Caco-2 (cell line): ENCODE results near the gene KCNH4. TPM values are rescaled to one million over a fixed set of nuclear protein-coding genes. Genes with fewer than 3 reads are reported as not detected.

Experiments
- BruUV-seq: library from RNA; stranded (reverse); fragments of 400-500 nt; replicated peaks from 2 replicates; lab custom pipeline; 2021; lab: Mats Ljungman, UMichigan
- CTCF ChIA-PET: fragments of 300-600 bp; sonication (Branson Sonifier 250); formaldehyde crosslinking; loops from one replicate; lab custom pipeline; 2022; ENCODE audit warnings: antibody characterized with exemption; lab: Charles Lee
- POLR2A ChIA-PET: fragments of 300-600 bp; sonication (Branson Sonifier 250); formaldehyde crosslinking; loops from one replicate; lab custom pipeline; 2022; ENCODE audit warnings: antibody characterized with exemption; lab: Charles Lee
- DNase-seq, 2 experiments: peaks; one replicate each; pipeline versions ENCODE4 v3.0.0 to v3.0.0-alpha.2; 2020 to 2022
- H3K27me3 ChIP-seq: replicated peaks from 2 replicates; pipeline ENCODE4 v1.6.0; 2011; ENCODE audit warnings: low read length; ENCODE audit not compliant: control insufficient read depth, insufficient read depth
- H3K36me3 ChIP-seq: 2 replicates; pipeline ENCODE4 v1.5.1; 2011; ENCODE audit warnings: low read length; ENCODE audit not compliant: control insufficient read depth, insufficient read depth
- H3K4me1 ChIP-seq: fragments of 250-450 bp; sonication (Bioruptor Pico); 2 replicates; pipeline ENCODE4 v1.5.1; 2020; ENCODE audit warnings: mild to moderate bottlenecking
- H3K4me3 ChIP-seq: 2 replicates; pipeline ENCODE4 v1.5.1; 2011; ENCODE audit warnings: low read depth, mild to moderate bottlenecking, control low read depth, low read length
- H3K9me3 ChIP-seq: fragments of 250-450 bp; sonication (Bioruptor Pico); 2 replicates; pipeline ENCODE4 v1.5.1; 2020; ENCODE audit warnings: mild to moderate bottlenecking, moderate library complexity
- H3K27ac Mint-ChIP-seq: one replicate; pipeline ENCODE4 v1.8.0; 2022; ENCODE audit warnings: mixed read lengths; ENCODE audit not compliant: unreplicated experiment
- H3K27me3 Mint-ChIP-seq: one replicate; pipeline ENCODE4 v1.8.0; 2022; ENCODE audit warnings: mixed read lengths; ENCODE audit not compliant: insufficient read depth, unreplicated experiment
- H3K36me3 Mint-ChIP-seq: one replicate; pipeline ENCODE4 v1.8.0; 2022; ENCODE audit warnings: mild to moderate bottlenecking, mixed read lengths; ENCODE audit not compliant: insufficient read depth, unreplicated experiment
- H3K4me1 Mint-ChIP-seq: one replicate; pipeline ENCODE4 v1.8.0; 2022; ENCODE audit warnings: low read depth, mixed read lengths; ENCODE audit not compliant: unreplicated experiment
- H3K4me3 Mint-ChIP-seq: one replicate; pipeline ENCODE4 v1.8.0; 2022; ENCODE audit warnings: mild to moderate bottlenecking, moderate library complexity, mixed read lengths; ENCODE audit not compliant: unreplicated experiment
- H3K9me3 Mint-ChIP-seq: one replicate; pipeline ENCODE4 v1.8.0; 2022; ENCODE audit warnings: mixed read lengths; ENCODE audit not compliant: unreplicated experiment
- CTCF ChIP-seq, 2 experiments: fragments of 200-600 bp in 1 of 2; IDR thresholded peaks; 1 replicate in 1 of 2; 2 replicates in 1 of 2; pipeline versions ENCODE4 v1.5.1 to v1.8.0; 2011 to 2022; ENCODE audit warnings: antibody characterized with exemption in 1 of 2, control low read depth in 1 of 2, inconsistent platforms in 1 of 2, low read depth in 1 of 2, low read length in 1 of 2, mild to moderate bottlenecking in 1 of 2, moderate library complexity in 1 of 2; ENCODE audit not compliant: insufficient read depth in 1 of 2, severe bottlenecking in 1 of 2, unreplicated experiment in 1 of 2
- intact Hi-C: fragments of 100-400 bp; cut with micrococcal nuclease; formaldehyde crosslinking; loops from one replicate; pipeline ENCODE4 v1.10.0; 2022; ENCODE audit not compliant: unreplicated experiment
- total RNA-seq: library from RNA; stranded (reverse); gene quantifications from 2 replicates; pipeline ENCODE4 v1.2.3, GENCODE V29; 2022

Gene KCNH4
- total RNA-seq, 1 experiment from 2014 or later: 0.07 TPM

DNA sequence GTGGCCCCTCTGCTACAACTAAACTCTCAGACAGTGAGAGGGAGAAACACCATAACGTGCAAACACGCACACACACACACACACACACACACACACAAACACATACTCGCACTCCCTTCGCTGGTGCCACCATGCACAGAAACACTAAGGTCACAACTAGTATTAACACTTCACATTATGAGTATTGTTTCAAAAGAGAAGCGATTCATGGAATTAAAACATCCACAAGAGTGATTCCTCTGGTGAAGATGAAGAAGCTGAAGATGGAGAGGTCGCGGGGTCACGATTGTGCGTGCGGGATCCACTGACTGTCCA lies 20.5 kb upstream of the KCNH4 start:
- Histone ChIP-seq H3K4me3 (no peak overlapping the region), H3K9me3 (no peaks in the 10 kb centered on the region), H3K4me1 (peaks cover 11% of the 10 kb centered on the region), H3K27me3 (no peaks in the 10 kb centered on the region), H3K36me3 (no peaks in the 10 kb centered on the region)
- no TSS peak for BruUV-seq
- H3K4me3 Mint-ChIP-seq: peak overlapping the region; percentile 11
- H3K4me1 Mint-ChIP-seq: peaks cover 13% of the 10 kb centered on the region
- H3K36me3 Mint-ChIP-seq: peaks cover 48% of the 10 kb centered on the region
- no peaks in the 10 kb centered on the region for H3K27me3 Mint-ChIP-seq
- intact Hi-C loops: no loop called here
- DNase-seq: no peak
- CTCF ChIA-PET: interaction anchor here (0.6 to 1.8 kb wide), 2 partner anchors 12 to 17 kb away, joined by 3 to 10 read pairs; partner anchors contain the start of gene HCRT
- peak overlapping the region; percentile 1 for H3K27ac Mint-ChIP-seq
- no peak for TF ChIP-seq CTCF (IDR thresholded peaks at IDR 0.05; ENCODE audit: insufficient read depth in 1 of 2, low read depth in 1 of 2, low read length in 1 of 2, severe bottlenecking in 1 of 2, unreplicated experiment in 1 of 2)
- H3K9me3 Mint-ChIP-seq: no peaks in the 10 kb centered on the region
- POLR2A ChIA-PET: no interaction called here

- TF ChIP-seq CTCF (IDR thresholded peaks at IDR 0.05; ENCODE audit: insufficient read depth in 1 of 2, low read depth in 1 of 2, low read length in 1 of 2, severe bottlenecking in 1 of 2, unreplicated experiment in 1 of 2): no peak
- peak overlapping the region; percentile 11 for H3K4me3 Mint-ChIP-seq
- peak overlapping the region; percentile 1 for H3K27ac Mint-ChIP-seq
- H3K9me3 Mint-ChIP-seq: no peaks in the 10 kb centered on the region
- no peaks in the 10 kb centered on the region for H3K27me3 ChIP-seq
- ChIA-PET POLR2A (interaction anchor here (0.6 kb wide), 1 partner anchor 40 kb away, joined by 16 read pairs; no protein-coding TSS in a partner anchor), CTCF (interaction anchor here (1.8 kb wide), 1 partner anchor 16 kb away, joined by 10 read pairs; the partner anchor contains the start of gene HCRT)
- BruUV-seq: TSS peak; percentile 31
- H3K36me3 ChIP-seq: no peaks in the 10 kb centered on the region; the same call in 1 of the 2 replicates
- intact Hi-C loops: no loop called here
- H3K36me3 Mint-ChIP-seq: peaks cover 48% of the 10 kb centered on the region
- no peaks in the 10 kb centered on the region for H3K27me3 Mint-ChIP-seq
- H3K4me1 ChIP-seq: peaks cover 11% of the 10 kb centered on the region
- H3K4me1 Mint-ChIP-seq: peaks cover 13% of the 10 kb centered on the region
- no peak for DNase-seq
- H3K9me3 ChIP-seq: no peaks in the 10 kb centered on the region
- H3K4me3 ChIP-seq: no peak overlapping the region
Observed at GRCh38 chr17:42200706-42201457, 19.9 kb upstream of the KCNH4 start.

- Histone ChIP-seq H3K27me3 (no peaks in the 10 kb centered on the region), H3K9me3 (no peaks in the 10 kb centered on the region), H3K36me3 (no peaks in the 10 kb centered on the region; the same call in 1 of the 2 replicates), H3K4me1 (peaks cover 16% of the 10 kb centered on the region), H3K4me3 (no peak overlapping the region)
- Mint-ChIP-seq H3K4me3 (no peak overlapping the region), H3K4me1 (peaks cover 16% of the 10 kb centered on the region), H3K27me3 (no peaks in the 10 kb centered on the region), H3K36me3 (peaks cover 40% of the 10 kb centered on the region), H3K27ac (no peak overlapping the region), H3K9me3 (no peaks in the 10 kb centered on the region)
- POLR2A ChIA-PET: no interaction called here
- TF ChIP-seq CTCF (IDR thresholded peaks at IDR 0.05; ENCODE audit: insufficient read depth in 1 of 2, low read depth in 1 of 2, low read length in 1 of 2, severe bottlenecking in 1 of 2, unreplicated experiment in 1 of 2): no peak
- no peak for DNase-seq
- CTCF ChIA-PET: interaction anchor here (0.5 to 1.8 kb wide), 2 partner anchors 15 to 33 kb away, joined by 8 to 10 read pairs; partner anchors contain the start of gene HCRT
- no TSS peak for BruUV-seq
- intact Hi-C loops: no loop called here
Observed at GRCh38 chr17:42199416-42200011, 18.6 kb upstream of the KCNH4 start.
